Activated naive CD4-positive, alpha-beta T cell treated with anti-CD3 and anti-CD28 coated beads, Interleukin-2, amount 50 U/mL, for 72 hours (primary cell): ENCODE data around the gene GCN1. TPM values are rescaled to one million over a fixed set of nuclear protein-coding genes. Genes with fewer than 3 reads are reported as not detected.
A peak's percentile ranks its signal among the peaks of the same experiment; 100 is the strongest.

Experiments
- ATAC-seq, 2 donors: fragments of 150-1000 bp; cut with Tn5 transposase; 2 replicates each; pipeline ENCODE4 v1.10.0; 2021; ENCODE audit warnings: mild to moderate bottlenecking in 2 of 2, moderate library complexity in 2 of 2
- DNase-seq, 2 donors: peaks; one replicate each; pipeline ENCODE4 v3.0.0; 2021 to 2022; ENCODE audit warnings: low spot score in 2 of 2
- H3K27ac Mint-ChIP-seq, 2 donors: one replicate each; pipeline ENCODE4 v1.8.0; 2022; ENCODE audit warnings: mild to moderate bottlenecking in 2 of 2, mixed read lengths in 2 of 2
- H3K36me3 Mint-ChIP-seq, 2 donors: one replicate each; pipeline ENCODE4 v1.8.0; 2022; ENCODE audit warnings: mixed read lengths in 2 of 2
- H3K9me3 Mint-ChIP-seq, 2 donors: one replicate each; pipeline ENCODE4 v1.8.0; 2022; ENCODE audit warnings: mixed read lengths in 2 of 2
- total RNA-seq, 2 donors: library from RNA; stranded (reverse); gene quantifications; one replicate each; pipeline ENCODE4 v1.2.3, GENCODE V29; 2022

GCN1 gene
- total RNA-seq, 2 donors from 2014 or later = 114 to 131 TPM

DNA sequence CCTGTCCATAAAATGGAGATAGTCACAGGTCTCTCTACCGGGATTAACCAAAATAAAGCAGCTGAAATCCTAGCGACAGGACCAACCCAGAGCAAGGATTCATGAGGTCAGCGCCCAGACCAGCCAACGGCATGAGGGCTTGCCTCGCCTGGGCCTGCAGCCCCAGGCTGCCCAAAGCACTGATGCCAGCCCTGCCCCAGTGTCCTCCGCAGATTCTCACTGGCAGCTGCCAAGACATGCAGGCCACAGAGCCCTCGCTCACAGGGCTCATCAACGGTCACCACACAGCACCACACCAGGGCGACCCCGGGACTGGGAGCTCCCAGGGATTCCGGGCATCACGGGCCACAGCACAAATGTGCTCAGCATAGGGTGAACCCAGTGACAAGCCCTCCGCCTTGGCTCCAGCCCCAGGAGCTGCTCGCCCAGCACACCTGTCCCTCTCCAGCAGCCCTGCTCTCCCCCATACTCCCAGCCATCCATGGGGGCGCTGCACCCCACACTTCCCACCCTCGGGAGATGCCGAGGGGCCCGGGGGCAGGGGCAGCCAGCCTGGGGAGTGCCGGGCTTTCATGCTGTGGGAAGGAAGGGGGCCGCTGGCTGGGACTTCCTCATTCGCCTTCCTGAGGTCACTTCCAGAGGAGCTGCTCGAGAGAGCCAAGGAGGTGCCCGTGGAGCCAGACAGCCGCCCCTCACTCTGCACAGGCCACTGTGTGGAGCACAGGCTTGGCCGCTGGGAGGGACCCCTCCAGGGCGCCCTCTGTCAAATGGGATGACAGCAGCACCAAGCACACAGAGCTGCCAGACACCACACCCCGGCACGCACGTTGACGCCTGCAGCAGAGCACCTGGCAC is 92.1 kb downstream of the GCN1 start:
- DNase-seq (no peak), ATAC-seq (peak in 1 of 2 donors; percentile 9)
- Mint-ChIP-seq H3K9me3 (no peaks in the 10 kb centered on the region), H3K27ac (peak overlapping the region; percentile 76 to 95), H3K36me3 (peaks cover 0 to 5% of the 10 kb centered on the region in 2 donors)

DNA sequence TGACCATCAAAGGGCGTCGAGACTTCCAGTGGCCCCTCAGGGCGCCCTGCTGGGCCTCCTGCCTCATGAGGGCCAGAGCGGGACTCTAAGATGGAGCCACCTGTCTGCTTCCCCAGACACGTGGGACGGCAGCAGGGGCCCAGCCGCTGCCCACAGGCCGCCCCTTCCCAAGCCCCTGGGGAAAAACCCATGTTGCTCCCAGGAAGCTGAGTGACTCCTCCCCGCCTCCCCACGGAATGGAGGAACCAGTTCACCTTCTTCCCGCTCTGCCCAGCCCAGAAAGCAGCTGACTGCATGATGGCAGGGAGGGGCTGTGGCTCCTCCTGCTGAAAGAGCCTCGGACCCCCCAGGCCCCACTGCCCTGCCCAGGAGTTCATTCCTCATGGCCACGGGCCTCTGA is 92.9 kb downstream of the GCN1 start:
- Mint-ChIP-seq H3K27ac (peak overlapping the region; percentile 76 to 95), H3K9me3 (no peaks in the 10 kb centered on the region), H3K36me3 (peaks cover 0 to 5% of the 10 kb centered on the region in 2 donors)
- ATAC-seq (no peak), DNase-seq (no peak)

DNA sequence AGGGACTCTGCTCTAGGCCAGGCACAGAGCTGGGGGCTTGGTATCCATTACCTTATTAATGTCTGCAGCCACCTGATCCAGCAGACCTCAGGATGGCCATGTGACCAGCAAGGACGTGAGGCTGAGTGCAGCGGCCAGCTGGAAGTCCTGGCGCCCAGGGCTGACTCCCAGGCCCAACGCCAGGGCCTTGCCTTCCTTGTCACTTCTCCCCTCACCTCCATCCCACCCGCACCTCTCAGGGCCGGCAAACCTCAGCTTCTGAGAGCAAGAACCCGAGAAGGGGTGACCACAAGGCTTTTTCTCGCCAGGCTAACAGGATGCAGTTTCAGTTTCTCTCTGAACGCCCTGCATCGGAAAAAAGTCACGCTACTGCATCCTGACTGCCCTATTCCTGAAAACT is 93.3 kb downstream of the GCN1 start:
- no peak for DNase-seq
- Mint-ChIP-seq H3K27ac (peak overlapping the region; percentile 76 to 95), H3K9me3 (no peaks in the 10 kb centered on the region), H3K36me3 (peaks cover 0 to 5% of the 10 kb centered on the region in 2 donors)
- peak in 1 of 2 donors; percentile 30 for ATAC-seq

DNA sequence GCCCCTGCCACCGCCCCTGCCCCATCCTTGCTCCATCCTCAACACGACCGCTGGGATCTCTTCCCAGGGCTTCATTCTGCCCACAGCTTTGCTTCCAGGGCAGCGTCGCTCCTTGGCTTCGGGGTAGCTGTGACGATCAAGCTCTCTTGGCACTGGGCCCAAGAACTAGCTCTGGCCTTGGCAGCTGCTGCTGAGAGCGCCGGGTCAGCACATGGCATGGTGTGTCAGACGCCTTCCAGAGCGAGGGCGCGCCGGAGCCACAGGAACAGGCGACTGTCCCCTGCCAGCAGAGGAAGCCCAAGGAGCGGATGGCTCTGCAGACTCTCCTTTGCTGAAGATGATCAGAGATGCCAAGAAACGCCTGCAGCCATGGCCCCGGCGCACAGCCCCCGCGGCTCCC is 93.9 kb downstream of the GCN1 start:
- no peaks in the 10 kb centered on the region for H3K9me3 Mint-ChIP-seq
- H3K27ac Mint-ChIP-seq = no peak overlapping the region
- peaks cover 0 to 5% of the 10 kb centered on the region in 2 donors for H3K36me3 Mint-ChIP-seq
- ATAC-seq (no peak), DNase-seq (no peak)

DNA sequence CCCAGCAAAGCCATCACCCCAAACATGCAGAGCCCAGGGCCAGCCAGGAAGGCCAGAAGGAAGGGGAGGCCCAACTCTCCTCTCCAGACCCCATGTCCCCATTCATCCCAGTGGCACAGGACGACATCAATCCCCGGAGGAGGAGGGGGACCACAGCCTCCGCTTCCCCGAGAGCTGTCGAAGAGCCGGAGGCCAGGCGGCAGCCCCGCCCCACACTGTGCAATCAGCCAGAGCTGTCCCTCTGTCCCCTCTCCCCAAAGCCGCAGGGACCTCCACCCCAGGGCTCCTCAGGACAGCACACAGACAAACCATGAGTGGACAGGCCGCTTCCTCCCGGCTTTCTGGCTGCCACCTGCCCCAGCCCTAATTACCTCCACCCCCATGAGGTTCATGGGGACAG is 94.8 kb downstream of the GCN1 start:
- ATAC-seq (no peak), DNase-seq (no peak)
- Mint-ChIP-seq H3K36me3 (no peaks in the 10 kb centered on the region), H3K27ac (peak overlapping the region; percentile 76 to 77), H3K9me3 (no peaks in the 10 kb centered on the region)

DNA sequence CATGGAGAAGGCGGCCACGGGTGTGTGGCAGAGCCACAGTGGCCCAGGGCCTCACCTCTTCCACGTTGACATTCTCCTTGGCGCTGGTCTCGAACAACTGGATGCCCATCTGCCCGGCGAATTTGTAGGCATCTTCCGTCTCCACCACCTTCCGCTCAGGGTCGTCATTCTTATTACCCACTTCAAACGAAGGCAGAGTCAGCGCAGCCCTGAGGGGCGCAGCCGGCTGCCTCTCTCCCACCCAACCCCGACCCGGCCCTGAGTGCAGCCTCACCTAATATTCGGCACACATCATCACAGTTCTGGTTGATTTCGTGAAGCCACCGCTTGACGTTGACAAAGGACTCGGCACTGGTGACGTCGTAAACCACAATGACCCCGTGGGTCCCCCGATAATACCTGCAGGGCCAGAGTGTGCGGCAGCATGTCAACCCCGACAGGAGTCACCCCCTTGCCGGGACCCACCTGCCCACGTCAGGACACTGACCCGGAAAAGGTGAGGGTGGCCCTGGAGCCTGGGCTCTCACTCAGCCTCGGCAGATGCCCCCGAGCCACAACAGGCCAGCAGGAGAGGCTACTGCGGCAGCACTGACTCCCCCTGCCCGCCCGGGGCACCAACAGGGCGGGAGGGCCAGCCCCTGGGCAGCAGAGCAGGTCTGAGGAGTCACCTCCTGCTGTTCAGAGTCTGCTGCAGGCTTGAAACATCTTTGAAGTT is 95.6 kb downstream of the GCN1 start:
- DNase-seq (no peak), ATAC-seq (no peak)
- H3K9me3 Mint-ChIP-seq = no peaks in the 10 kb centered on the region
- no peaks in the 10 kb centered on the region for H3K36me3 Mint-ChIP-seq
- peak overlapping the region in 1 of 2 donors; percentile 76 for H3K27ac Mint-ChIP-seq

DNA sequence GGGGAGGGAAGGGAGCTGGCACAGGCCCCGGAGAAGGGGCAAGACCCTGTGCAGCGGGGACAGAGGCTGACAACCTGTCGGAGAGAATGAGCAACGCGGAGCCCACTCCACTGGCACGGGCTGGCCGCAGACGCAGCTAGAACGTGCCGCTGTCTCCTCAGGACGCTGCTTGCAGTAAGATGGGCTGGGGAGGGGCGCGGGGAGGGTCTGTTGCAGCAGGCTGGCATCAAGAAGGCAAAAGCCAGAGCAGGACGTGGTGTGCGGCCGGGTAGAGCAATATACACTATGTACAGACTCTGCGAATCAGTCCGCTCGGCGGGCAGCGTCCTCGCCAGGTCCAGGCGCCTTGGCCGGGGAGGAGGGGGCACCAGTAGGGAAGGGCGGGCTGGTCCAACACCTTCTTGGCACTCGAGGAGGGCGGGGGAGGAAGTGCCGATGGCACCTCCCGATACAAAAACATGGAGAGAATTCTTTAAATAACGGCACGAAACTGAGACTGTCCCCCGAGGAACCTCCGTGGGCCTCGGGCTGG is 97.8 kb downstream of the GCN1 start:
- Mint-ChIP-seq H3K9me3 (no peaks in the 10 kb centered on the region), H3K27ac (peak overlapping the region; percentile 44 to 92), H3K36me3 (no peaks in the 10 kb centered on the region)
- DNase-seq = no peak
- ATAC-seq = no peak

DNA sequence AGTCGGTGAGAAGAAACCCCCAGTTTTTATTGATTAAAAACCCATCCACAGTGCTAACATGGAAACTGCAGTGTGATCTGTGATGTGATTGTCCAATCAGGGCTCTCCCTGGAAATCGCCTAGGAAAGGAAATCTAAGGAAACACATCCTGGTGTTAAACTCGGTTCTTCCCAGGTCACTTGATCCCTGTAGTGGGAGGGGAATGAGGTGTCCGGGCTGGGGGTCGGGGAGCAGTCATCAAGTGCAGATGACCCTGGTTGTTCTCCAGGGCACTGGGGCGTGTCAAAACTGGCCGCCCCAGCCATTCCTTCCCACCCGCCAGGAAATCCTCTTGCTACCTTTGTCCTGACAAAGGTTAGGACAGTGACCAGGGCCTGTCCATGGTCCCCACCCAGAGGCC is 98.8 kb downstream of the GCN1 start:
- ATAC-seq = no peak
- H3K9me3 Mint-ChIP-seq = no peaks in the 10 kb centered on the region

DNA sequence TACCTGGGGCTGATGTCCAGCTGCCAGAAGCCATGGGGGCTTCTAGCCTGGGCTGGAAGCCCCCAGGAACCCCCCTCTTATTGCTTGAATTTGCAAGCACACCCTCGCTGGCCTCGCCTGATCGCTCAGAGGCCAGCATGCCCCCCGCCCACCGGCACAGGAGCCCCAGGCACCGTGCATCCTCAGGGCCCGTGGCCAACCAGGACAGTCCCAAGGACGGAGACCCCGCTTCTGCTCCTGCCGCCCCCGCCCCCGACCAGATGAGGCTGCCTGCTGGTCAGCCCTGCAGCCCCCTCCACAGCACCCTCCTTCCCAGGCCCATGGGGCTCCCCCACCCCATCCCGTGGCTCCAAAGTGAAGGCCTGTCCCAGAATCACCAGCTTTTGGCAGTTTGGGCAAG is 99.2 kb downstream of the GCN1 start:
- ATAC-seq = no peak
- DNase-seq = no peak
- no peaks in the 10 kb centered on the region for H3K9me3 Mint-ChIP-seq
- H3K36me3 Mint-ChIP-seq = peaks cover 0 to 9% of the 10 kb centered on the region in 2 donors
- no peak overlapping the region for H3K27ac Mint-ChIP-seq

More for the DNA sequence above, 98.8 kb downstream of the GCN1 start:
- Mint-ChIP-seq H3K36me3 (peaks cover 0 to 6% of the 10 kb centered on the region in 2 donors), H3K27ac (no peak overlapping the region)
- DNase-seq = no peak

DNA sequence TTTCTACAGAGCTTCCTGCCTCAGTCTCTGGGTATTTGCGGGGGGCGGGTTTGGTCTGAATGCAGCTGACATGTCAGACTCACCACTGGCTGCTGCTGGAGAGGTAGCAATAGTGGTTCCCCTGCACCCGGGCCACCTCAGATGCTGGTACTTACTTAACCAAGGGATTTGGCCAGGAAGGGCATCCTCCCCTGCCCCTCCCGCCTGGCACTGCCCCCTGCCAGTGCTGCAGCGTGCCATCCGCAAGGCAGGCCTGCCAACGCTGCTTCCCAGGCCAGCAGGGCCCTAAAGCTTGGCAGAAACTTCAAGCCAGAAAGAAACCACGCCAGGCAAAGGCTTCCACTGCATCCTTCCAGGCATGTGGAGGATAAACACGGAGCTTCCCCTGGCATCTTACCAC is 100.0 kb downstream of the GCN1 start:
- Mint-ChIP-seq H3K36me3 (peaks cover 0 to 9% of the 10 kb centered on the region in 2 donors), H3K27ac (peak overlapping the region; percentile 64 to 92), H3K9me3 (no peaks in the 10 kb centered on the region)
- no peak for DNase-seq
- ATAC-seq = no peak

DNA sequence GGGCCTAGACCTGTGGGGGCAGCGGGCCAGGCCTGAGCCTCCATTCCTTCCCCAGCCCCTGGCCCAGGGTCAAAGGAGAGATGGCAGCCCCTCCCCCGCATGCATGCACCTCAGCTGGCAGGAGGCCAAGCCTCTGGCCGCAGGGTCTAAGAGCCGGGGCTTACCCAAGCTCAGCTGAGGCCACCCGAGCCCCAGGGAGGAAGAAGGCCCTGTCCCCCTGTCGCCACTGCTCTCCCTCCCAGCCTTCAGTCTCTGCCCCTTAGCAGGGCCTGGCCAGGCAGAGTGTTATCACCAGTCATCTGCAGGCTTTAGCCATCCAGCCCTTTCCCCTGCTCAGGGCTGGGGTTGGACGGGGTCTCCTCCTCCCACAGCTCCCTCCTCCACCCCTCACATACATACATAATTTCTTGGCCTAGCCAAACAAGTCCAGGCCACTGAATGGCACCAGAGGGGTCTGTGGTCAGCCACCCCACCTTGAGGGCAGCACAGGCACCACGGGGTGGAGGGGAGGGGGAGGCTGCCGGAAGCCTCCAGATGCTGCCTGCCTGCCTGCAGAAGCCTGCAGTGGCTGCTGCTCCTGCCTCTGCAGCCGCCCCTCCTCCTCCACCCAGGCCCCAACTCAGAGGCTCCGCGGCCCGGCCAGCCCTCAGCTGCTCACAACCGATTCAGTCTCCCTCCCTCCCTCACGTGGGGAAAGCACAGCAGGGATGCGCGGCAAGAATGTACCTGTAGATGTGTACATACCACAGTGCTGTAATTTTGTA is 100.7 kb downstream of the GCN1 start:
- ATAC-seq = peak; percentile 8 to 10
- peaks cover 0 to 14% of the 10 kb centered on the region in 2 donors for H3K36me3 Mint-ChIP-seq

DNA sequence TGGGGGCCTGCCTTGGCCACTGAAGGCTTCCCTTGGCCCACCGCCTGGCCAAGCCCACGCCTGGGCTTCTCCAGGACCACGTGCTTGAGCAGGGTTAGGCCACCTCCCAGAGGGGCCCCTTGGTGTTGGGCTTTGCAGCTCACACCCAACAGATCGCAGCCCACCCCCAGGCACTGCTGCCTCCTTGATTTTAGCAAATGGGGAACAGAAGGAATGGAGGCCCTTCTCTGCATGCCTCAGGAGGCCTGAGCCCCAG is 101.3 kb downstream of the GCN1 start:
- DNase-seq = no peak
- peak; percentile 2 to 11 for ATAC-seq
- Mint-ChIP-seq H3K27ac (peak overlapping the region in 1 of 2 donors; percentile 64), H3K36me3 (peaks cover 0 to 14% of the 10 kb centered on the region in 2 donors), H3K9me3 (no peaks in the 10 kb centered on the region)

More for the DNA sequence above, 100.7 kb downstream of the GCN1 start:
- no peak for DNase-seq
- Mint-ChIP-seq H3K9me3 (no peaks in the 10 kb centered on the region), H3K27ac (peak overlapping the region; percentile 64 to 90)

DNA sequence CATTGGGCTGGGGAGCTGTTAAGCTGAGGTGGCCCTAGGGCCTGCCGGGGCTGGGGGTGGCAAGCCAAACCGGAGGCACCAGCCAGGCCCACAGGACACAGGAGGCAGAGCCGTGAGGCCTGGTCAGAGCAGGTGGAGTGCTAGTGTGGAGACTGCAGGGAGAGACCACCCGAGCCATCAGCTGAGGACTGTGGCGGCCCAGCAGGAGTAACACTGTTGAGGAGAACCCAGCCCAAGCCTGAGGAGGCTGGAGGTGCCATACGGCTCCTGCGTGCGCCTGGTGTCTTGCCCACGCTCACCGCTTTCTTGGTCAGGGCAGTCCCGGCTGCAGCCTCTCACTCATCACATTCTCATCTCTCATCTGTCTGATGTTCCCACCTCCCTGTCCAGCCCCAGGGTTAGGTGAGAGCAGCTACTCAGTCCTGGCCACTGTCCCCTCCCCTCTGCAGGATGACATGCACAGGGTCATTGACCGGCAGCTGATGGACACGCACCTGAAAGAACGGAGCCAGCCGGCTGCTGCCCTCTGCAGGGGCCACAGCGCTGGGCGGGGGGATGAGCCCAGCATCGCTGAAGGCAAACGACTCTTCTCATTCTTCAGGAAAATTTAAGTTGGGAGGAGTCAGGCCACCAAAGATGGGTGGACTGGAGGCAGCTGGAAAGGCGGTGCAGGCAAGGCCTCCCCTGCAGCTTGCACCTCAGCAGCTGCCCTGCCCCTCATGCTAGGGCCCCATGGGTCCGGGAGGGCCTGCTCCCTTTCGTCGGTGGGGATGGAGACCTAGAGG is 101.8 kb downstream of the GCN1 start:
- ATAC-seq (peak in 1 of 2 donors; percentile 7), DNase-seq (no peak)
- peak overlapping the region; percentile 64 to 82 for H3K27ac Mint-ChIP-seq
- peaks cover 0 to 14% of the 10 kb centered on the region in 2 donors for H3K36me3 Mint-ChIP-seq
- no peaks in the 10 kb centered on the region for H3K9me3 Mint-ChIP-seq

DNA sequence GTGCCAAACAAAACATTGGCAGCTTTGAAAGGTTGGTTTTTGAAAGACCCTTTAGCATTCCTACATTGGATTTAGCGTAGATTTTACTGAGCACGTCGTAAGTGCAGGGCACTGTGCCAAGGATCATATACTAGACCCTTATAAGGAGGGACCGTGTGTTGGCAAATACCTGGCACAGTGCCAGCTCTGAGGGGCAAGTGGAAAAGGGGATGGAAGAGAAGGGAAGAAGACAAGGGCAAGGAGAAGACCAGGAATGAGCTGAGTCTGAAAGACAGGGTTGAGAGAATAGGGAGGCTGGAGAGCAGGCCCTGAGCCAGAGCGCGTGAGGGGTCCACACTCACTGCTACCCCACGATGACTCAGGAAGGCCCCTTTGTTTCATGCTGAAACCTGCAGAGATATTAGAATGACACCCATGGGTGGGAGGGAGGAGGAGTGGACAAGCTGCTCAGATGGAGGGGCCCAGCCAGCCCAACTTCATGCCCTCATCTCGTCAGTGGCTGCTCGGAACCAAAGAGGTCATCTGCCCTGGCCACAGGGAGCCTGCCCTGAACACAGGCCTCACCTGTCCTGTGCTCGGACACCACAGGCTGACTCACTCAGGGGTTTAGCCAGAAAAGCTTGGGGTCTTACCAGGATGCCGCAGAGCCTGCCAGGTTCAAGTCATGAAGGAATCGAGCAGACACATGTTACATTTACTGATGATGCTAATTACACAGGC is 103.0 kb downstream of the GCN1 start:
- ATAC-seq (no peak), DNase-seq (no peak)
- Mint-ChIP-seq H3K36me3 (peaks cover 0 to 14% of the 10 kb centered on the region in 2 donors), H3K27ac (peak overlapping the region; percentile 64 to 90), H3K9me3 (no peaks in the 10 kb centered on the region)

DNA sequence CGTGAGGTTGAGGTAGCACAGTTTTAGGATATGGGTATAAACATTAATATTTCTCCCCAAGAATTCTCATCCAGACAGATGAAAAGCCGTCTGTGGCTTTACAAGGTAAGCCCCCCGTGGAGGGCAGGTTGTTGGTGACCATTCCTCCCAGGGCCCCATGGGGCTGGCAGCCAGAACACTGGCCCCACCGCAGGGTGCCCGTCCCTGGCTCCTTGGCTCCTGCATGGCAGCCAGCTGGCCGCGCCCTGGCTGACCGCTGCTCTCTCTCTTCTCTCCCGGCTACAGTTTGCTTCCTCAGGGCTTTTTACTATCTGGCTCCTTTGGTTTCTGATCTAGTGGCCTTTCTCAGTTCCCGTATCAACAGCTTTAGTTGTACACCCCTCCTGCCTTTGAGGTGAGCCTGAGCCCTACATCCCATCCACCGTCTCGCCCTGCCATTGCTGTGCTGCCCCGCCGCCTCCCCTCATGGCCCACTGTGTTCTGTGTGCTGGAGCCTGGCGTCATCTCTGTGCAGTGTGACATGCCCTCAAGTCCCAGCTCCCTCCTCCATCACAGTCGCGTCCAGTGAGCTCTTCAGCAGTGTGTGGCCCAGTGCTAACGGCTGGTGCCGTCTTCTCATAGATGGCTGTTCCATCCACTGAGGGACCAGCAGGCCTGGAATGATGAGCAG is 103.8 kb downstream of the GCN1 start:
- Mint-ChIP-seq H3K9me3 (no peaks in the 10 kb centered on the region), H3K27ac (peak overlapping the region; percentile 64 to 89), H3K36me3 (peaks cover 0 to 14% of the 10 kb centered on the region in 2 donors)
- no peak for DNase-seq
- no peak for ATAC-seq
